Loucy (cell line): ENCODE results near the gene NOD2.

Experiments used
- EZH2phosphoT487 ChIP-seq: fragments of 200-600 bp; IDR thresholded peaks from 2 replicates; pipeline ENCODE4 v1.6.1; 2018; ENCODE audit warnings: antibody characterized with exemption, mild to moderate bottlenecking, moderate library complexity, borderline replicate concordance
- TF ChIP-seq, protein P1 (sequence below): fragments of 200-600 bp; sonication (generic); conservative IDR thresholded peaks from 2 replicates; pipeline ENCODE4 v1.5.1; 2014; ENCODE audit warnings: mild to moderate bottlenecking, antibody characterized with exemption, low read length

DNA sequence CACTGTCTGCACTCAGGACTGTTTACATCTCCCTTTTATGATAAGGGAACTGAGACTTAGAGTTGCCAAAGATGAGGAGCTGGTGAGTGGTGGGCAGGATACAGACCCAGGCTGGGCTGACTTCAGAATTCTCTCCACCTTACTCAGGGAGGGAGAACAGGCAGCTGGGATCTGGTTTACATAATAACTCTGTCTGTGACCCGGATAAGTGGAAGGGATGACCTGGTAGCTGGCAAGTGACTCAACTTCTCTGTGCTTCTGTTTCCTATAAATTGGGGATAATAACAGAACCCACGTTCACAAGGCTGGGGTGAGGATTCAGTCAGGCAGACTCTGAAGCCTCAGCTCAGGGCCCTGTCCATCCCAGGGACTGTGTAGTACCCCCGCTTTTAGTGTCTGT lies 14.9 kb upstream of the NOD2 start:
- TF ChIP-seq, protein P1, sequence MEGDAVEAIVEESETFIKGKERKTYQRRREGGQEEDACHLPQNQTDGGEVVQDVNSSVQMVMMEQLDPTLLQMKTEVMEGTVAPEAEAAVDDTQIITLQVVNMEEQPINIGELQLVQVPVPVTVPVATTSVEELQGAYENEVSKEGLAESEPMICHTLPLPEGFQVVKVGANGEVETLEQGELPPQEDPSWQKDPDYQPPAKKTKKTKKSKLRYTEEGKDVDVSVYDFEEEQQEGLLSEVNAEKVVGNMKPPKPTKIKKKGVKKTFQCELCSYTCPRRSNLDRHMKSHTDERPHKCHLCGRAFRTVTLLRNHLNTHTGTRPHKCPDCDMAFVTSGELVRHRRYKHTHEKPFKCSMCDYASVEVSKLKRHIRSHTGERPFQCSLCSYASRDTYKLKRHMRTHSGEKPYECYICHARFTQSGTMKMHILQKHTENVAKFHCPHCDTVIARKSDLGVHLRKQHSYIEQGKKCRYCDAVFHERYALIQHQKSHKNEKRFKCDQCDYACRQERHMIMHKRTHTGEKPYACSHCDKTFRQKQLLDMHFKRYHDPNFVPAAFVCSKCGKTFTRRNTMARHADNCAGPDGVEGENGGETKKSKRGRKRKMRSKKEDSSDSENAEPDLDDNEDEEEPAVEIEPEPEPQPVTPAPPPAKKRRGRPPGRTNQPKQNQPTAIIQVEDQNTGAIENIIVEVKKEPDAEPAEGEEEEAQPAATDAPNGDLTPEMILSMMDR: no peak
- no peak for TF ChIP-seq EZH2phosphoT487
